Osteoblast (primary cell): ENCODE data around the gene WFDC12. TPM values are rescaled to one million over a fixed set of nuclear protein-coding genes. Genes with fewer than 3 reads are reported as not detected.
A peak's percentile ranks its signal among the peaks of the same experiment; 100 is the strongest.

Source experiments
- DNase-seq: peaks from one replicate; pipeline ENCODE4 v3.0.0; 2011; ENCODE audit warnings: low spot score, mixed read lengths; ENCODE audit not compliant: insufficient read length; ENCODE audit errors: missing footprints
- H2AFZ ChIP-seq: 2 replicates; pipeline ENCODE4 v1.6.0; 2011; ENCODE audit warnings: mild to moderate bottlenecking, low read length
- H3K27ac ChIP-seq: 2 replicates; pipeline ENCODE4 v1.5.1; 2011; ENCODE audit warnings: mild to moderate bottlenecking, low read depth, low read length, moderate library complexity
- H3K27me3 ChIP-seq: 2 replicates; pipeline ENCODE4 v1.6.0; 2012; ENCODE audit warnings: mild to moderate bottlenecking, control low read depth, inconsistent platforms, low read length, moderate library complexity; ENCODE audit not compliant: insufficient read depth
- H3K36me3 ChIP-seq: 2 replicates; pipeline ENCODE4 v1.5.1; 2011; ENCODE audit warnings: mild to moderate bottlenecking, low read length, control low read depth, moderate library complexity; ENCODE audit not compliant: insufficient read depth
- H3K4me1 ChIP-seq: 2 replicates; pipeline ENCODE4 v1.5.1; 2011; ENCODE audit warnings: mild to moderate bottlenecking, low read length, control low read depth, moderate library complexity; ENCODE audit not compliant: insufficient read depth
- H3K4me2 ChIP-seq: 2 replicates; pipeline ENCODE4 v1.6.0; 2011; ENCODE audit warnings: mild to moderate bottlenecking, low read length; ENCODE audit not compliant: insufficient read depth
- H3K4me3 ChIP-seq: fragments of 200-600 bp; sonication (generic); 3 replicates; pipeline ENCODE4 v1.5.1; 2012; ENCODE audit warnings: mild to moderate bottlenecking, low read length, inconsistent platforms; ENCODE audit not compliant: insufficient read depth
- H3K79me2 ChIP-seq: 2 replicates; pipeline ENCODE4 v1.6.0; 2012; ENCODE audit warnings: mild to moderate bottlenecking, low read length, control low read depth, inconsistent platforms; ENCODE audit not compliant: insufficient read depth
- H3K9me3 ChIP-seq: 2 replicates; pipeline ENCODE4 v1.5.1; 2011; ENCODE audit warnings: low read depth, low read length, control low read depth
- H4K20me1 ChIP-seq: 2 replicates; pipeline ENCODE4 v1.6.0; 2012; ENCODE audit warnings: mild to moderate bottlenecking, low read length, control low read depth; ENCODE audit not compliant: insufficient read depth
- total RNA-seq: library from RNA; depleted of rRNA; stranded (reverse); fragments of >200 nt; gene quantifications from 2 replicates; pipeline ENCODE4 v1.2.3, GENCODE V29; 2012
- TF ChIP-seq, protein P1 (sequence below): IDR thresholded peaks from 2 replicates; pipeline ENCODE4 v1.5.1; 2011; ENCODE audit warnings: mild to moderate bottlenecking, low read depth, low read length, moderate library complexity; ENCODE audit errors: extremely low read depth

WFDC12 gene
- total RNA-seq, 1 donor: not detected

GRCh38 chr20:45117581-45117980 is 6.7 kb downstream of the WFDC12 start:
- H3K79me2 ChIP-seq: no peaks in the 10 kb centered on the region
- DNase-seq: no peak
- H3K4me2 ChIP-seq: no peak overlapping the region
- no peak overlapping the region for H2AFZ ChIP-seq
- H3K27ac ChIP-seq: no peak overlapping the region
- H3K36me3 ChIP-seq: no peaks in the 10 kb centered on the region
- H4K20me1 ChIP-seq: no peaks in the 10 kb centered on the region
- no peaks in the 10 kb centered on the region for H3K4me1 ChIP-seq
- peaks cover 26% of the 10 kb centered on the region for H3K27me3 ChIP-seq
- H3K9me3 ChIP-seq: no peaks in the 10 kb centered on the region
- TF ChIP-seq, protein P1, sequence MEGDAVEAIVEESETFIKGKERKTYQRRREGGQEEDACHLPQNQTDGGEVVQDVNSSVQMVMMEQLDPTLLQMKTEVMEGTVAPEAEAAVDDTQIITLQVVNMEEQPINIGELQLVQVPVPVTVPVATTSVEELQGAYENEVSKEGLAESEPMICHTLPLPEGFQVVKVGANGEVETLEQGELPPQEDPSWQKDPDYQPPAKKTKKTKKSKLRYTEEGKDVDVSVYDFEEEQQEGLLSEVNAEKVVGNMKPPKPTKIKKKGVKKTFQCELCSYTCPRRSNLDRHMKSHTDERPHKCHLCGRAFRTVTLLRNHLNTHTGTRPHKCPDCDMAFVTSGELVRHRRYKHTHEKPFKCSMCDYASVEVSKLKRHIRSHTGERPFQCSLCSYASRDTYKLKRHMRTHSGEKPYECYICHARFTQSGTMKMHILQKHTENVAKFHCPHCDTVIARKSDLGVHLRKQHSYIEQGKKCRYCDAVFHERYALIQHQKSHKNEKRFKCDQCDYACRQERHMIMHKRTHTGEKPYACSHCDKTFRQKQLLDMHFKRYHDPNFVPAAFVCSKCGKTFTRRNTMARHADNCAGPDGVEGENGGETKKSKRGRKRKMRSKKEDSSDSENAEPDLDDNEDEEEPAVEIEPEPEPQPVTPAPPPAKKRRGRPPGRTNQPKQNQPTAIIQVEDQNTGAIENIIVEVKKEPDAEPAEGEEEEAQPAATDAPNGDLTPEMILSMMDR: no peak
- no peak overlapping the region for H3K4me3 ChIP-seq

- Histone ChIP-seq H2AFZ (no peak overlapping the region), H4K20me1 (no peaks in the 10 kb centered on the region), H3K9me3 (no peaks in the 10 kb centered on the region), H3K27ac (no peak overlapping the region), H3K36me3 (no peaks in the 10 kb centered on the region), H3K27me3 (peaks cover 26% of the 10 kb centered on the region), H3K4me1 (no peaks in the 10 kb centered on the region), H3K79me2 (no peaks in the 10 kb centered on the region), H3K4me3 (no peak overlapping the region), H3K4me2 (no peak overlapping the region)
- TF ChIP-seq, protein P1: no peak
- DNase-seq: no peak
Measured at GRCh38 chr20:45115829-45116228, 8.4 kb downstream of the WFDC12 start.

- no peak overlapping the region for H3K4me3 ChIP-seq
- peak; percentile 81 for DNase-seq
- no peak overlapping the region for H2AFZ ChIP-seq
- no peaks in the 10 kb centered on the region for H3K9me3 ChIP-seq
- no peak overlapping the region for H3K27ac ChIP-seq
- no peaks in the 10 kb centered on the region for H3K4me1 ChIP-seq
- H3K79me2 ChIP-seq: no peaks in the 10 kb centered on the region
- TF ChIP-seq, protein P1: no peak
- no peaks in the 10 kb centered on the region for H4K20me1 ChIP-seq
- peaks cover 26% of the 10 kb centered on the region for H3K27me3 ChIP-seq
- no peak overlapping the region for H3K4me2 ChIP-seq
- H3K36me3 ChIP-seq: no peaks in the 10 kb centered on the region
Measured at GRCh38 chr20:45115386-45115774, 8.9 kb downstream of the WFDC12 start.

DNA sequence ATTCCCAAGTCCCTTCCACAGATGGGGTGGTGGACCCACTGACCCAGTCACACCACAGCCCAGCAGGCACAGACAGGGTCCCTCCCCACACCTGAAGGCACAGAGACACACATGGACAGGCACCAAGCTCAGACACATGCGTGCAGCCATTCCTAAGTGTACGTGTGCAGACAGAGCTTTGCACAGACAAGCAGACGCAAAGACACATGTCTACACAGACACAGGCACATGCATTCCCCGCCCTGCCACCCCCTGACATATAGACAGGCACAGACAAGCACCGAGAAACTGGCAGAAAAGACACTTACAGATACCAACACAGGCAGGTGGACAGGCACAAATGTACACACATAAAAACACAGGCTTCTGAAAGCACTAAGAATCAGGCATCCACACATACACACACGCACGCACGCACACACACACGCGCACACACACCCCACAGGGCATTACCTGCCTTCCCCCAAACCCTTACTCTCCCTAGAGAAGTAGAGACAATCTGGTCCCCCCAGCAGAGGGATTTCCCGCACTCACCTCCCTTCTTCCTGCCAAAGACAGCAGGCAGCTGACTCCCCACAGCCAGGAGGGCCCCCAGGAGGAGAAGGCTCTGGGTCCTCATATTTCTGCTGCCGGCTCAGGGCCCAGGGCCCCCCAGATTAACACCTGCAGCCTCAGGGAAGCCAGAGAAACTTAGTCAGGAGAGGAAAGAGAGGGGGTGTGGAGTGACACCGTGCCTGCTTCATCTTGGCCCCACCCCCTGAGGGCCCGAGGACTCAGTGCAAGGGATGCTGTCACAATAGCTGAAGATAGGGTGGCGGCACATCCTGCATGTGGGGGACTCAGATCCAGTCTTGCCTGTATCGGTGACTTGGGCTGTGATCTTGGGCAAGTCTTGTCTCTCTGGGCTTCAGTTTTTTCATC is 9.5 kb downstream of the WFDC12 start, which contains the start of gene WFDC5:
Gene WFDC5 (minus strand): TSS at position 710 of the 921 bp plus-strand sequence. CDS start 91 bp downstream, at position 619.
- TF ChIP-seq, protein P1: no peak
- Histone ChIP-seq H3K27me3 (peaks cover 21% of the 10 kb centered on the region), H2AFZ (no peak within 1 kb of the TSS), H4K20me1 (no peaks in the 10 kb centered on the region), H3K36me3 (no peaks in the 10 kb centered on the region), H3K79me2 (no peaks in the 10 kb centered on the region), H3K4me1 (no peaks in the 10 kb centered on the region), H3K27ac (no peak within 1 kb of the TSS), H3K4me2 (no peak within 1 kb of the TSS), H3K4me3 (no peak within 1 kb of the TSS), H3K9me3 (no peaks in the 10 kb centered on the region)
- peak; percentile 61 for DNase-seq
